OCI-LY7 (cell line): ENCODE data around the gene TMEM223.
"Not testable (repeated sequence)": the region's sequence is repeated elsewhere in the genome, so short reads cannot be mapped to it uniquely, and the experiment has no call there.

Source experiments
- CTCF ChIP-seq: fragments of 200-600 bp; sonication (generic); conservative IDR thresholded peaks from 2 replicates; pipeline ENCODE4 v1.5.1; 2014; ENCODE audit warnings: mild to moderate bottlenecking, antibody characterized with exemption, low read length, moderate library complexity, mixed read lengths
- EZH2phosphoT487 ChIP-seq: fragments of 200-600 bp; sonication (generic); IDR thresholded peaks from 2 replicates; pipeline ENCODE4 v1.6.1; 2018; ENCODE audit warnings: low read depth, borderline replicate concordance, mild to moderate bottlenecking, mixed run types, antibody characterized with exemption, low read length, moderate library complexity, mixed read lengths

DNA sequence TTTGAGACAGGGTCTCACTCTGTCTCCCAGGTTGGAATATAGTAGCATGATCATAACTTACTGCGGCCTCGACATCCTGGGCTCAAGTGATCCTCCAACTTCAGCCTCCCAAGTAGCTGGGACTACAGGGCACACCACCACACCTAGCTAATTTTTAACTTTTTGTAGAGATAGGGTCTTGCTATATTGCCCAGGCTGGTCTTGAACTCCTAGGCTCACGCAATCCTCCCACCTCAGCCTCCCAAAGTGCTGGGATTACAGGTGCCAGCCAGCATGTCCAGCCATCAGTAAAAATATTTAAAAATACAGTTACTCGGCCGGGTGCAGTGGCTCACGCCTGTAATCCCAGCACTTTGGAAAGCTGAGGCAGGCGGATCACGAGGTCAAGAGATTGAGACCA lies 36.3 kb upstream of the TMEM223 start:
- TF ChIP-seq EZH2phosphoT487, CTCF: not testable (repeated sequence)
